Endothelial cell of umbilical vein (primary cell): ENCODE data around the gene CELSR2. TPM values are rescaled to one million over a fixed set of nuclear protein-coding genes. Genes with fewer than 3 reads are reported as not detected.

Experiments used
- BruUV-seq: library from RNA; stranded (reverse); fragments of 400-500 nt; replicated peaks from 2 replicates; lab custom pipeline; 2021; lab: Mats Ljungman, UMichigan
- CTCF ChIA-PET: fragments of 300-600, 350-600 bp; sonication (Branson Sonifier 250); formaldehyde crosslinking; loops from one replicate; lab custom pipeline; 2021; ENCODE audit warnings: antibody characterized with exemption, inconsistent platforms; lab: Charles Lee
- POLR2A ChIA-PET: fragments of 300-600, 350-600 bp; sonication (Branson Sonifier 250); formaldehyde crosslinking; loops from one replicate; lab custom pipeline; 2021; ENCODE audit warnings: antibody characterized with exemption, inconsistent platforms; lab: Charles Lee
- DNase-seq: peaks from one replicate; pipeline ENCODE4 v3.0.0-alpha.2; 2011; ENCODE audit warnings: low read depth, low spot score
- FAIRE-seq: peaks from 2 replicates; lab custom pipeline; 2011; peaks lifted over from hg19 to GRCh38; lab: Jason Lieb, UNC
- H2AFZ ChIP-seq: 2 replicates; pipeline ENCODE4 v1.6.0; 2012; ENCODE audit warnings: low read depth, low read length, control low read depth, inconsistent platforms
- H3K27ac ChIP-seq: 2 replicates; pipeline ENCODE4 v1.5.1; 2011; ENCODE audit warnings: low read depth, mild to moderate bottlenecking, control low read depth, low read length, moderate library complexity; ENCODE audit not compliant: insufficient read depth
- H3K27me3 ChIP-seq, 2 experiments: 2 replicates each; pipeline versions ENCODE4 v1.6.0 to v1.6.1; 2011; ENCODE audit warnings: low read length in 2 of 2, mixed read lengths in 1 of 2; ENCODE audit not compliant: control insufficient read depth in 2 of 2, insufficient read depth in 2 of 2
- H3K36me3 ChIP-seq, 2 experiments: 2 replicates in 1 of 2; 3 replicates in 1 of 2; pipeline ENCODE4 v1.5.1; 2011; ENCODE audit warnings: low read length in 2 of 2, mild to moderate bottlenecking in 1 of 2, moderate library complexity in 1 of 2; ENCODE audit not compliant: control insufficient read depth in 2 of 2, insufficient read depth in 2 of 2; ENCODE audit errors: extremely low read depth in 1 of 2
- H3K4me1 ChIP-seq: 3 replicates; pipeline ENCODE4 v1.5.1; 2011; ENCODE audit warnings: mild to moderate bottlenecking, low read length; ENCODE audit not compliant: control insufficient read depth, insufficient read depth; ENCODE audit errors: extremely low read depth
- H3K4me2 ChIP-seq: 2 replicates; pipeline ENCODE4 v1.6.1; 2011; ENCODE audit warnings: low read length, control low read depth, mixed read lengths; ENCODE audit not compliant: insufficient read depth
- H3K4me3 ChIP-seq, 3 experiments: fragments of 200-600 bp in 1 of 3; sonication (generic), shearing (Covaris generic) in 1 of 3; replicated peaks in 1 of 3; 2 replicates each; pipeline ENCODE4 v1.5.1; 2011 to 2016; ENCODE audit warnings: control low read depth in 3 of 3, low read length in 3 of 3, mild to moderate bottlenecking in 2 of 3, inconsistent platforms in 1 of 3, low read depth in 1 of 3, moderate library complexity in 1 of 3; ENCODE audit not compliant: insufficient read depth in 1 of 3
- H3K79me2 ChIP-seq: 2 replicates; pipeline ENCODE4 v1.6.0; 2012; ENCODE audit warnings: low read length, inconsistent platforms; ENCODE audit not compliant: control insufficient read depth, insufficient read depth
- H3K9ac ChIP-seq: replicated peaks from 2 replicates; pipeline ENCODE3; 2011; ENCODE audit warnings: low read length, control low read depth; ENCODE audit not compliant: insufficient read depth; ENCODE audit errors: extremely low read depth
- H3K9me1 ChIP-seq: replicated peaks from 3 replicates; pipeline ENCODE4 v1.6.0; 2011; ENCODE audit warnings: mild to moderate bottlenecking, low read length; ENCODE audit not compliant: control insufficient read depth, insufficient read depth; ENCODE audit errors: extremely low read depth
- H3K9me3 ChIP-seq: replicated peaks from 2 replicates; pipeline ENCODE4 v1.5.1; 2012; ENCODE audit warnings: low read length, inconsistent platforms; ENCODE audit not compliant: control insufficient read depth, insufficient read depth
- H4K20me1 ChIP-seq: replicated peaks from 2 replicates; pipeline ENCODE3; 2011; ENCODE audit warnings: mild to moderate bottlenecking, low read length; ENCODE audit not compliant: control insufficient read depth, insufficient read depth; ENCODE audit errors: extremely low read depth
- CTCF ChIP-seq, 2 donors: IDR thresholded peaks; 1 replicate in 1 of 2; 2 replicates in 1 of 2; pipeline ENCODE4 v1.5.1; 2011; ENCODE audit warnings: low read length in 2 of 2, mild to moderate bottlenecking in 2 of 2, moderate library complexity in 2 of 2, control low read depth in 1 of 2, inconsistent platforms in 1 of 2, low read depth in 1 of 2; ENCODE audit not compliant: insufficient read depth in 1 of 2; ENCODE audit errors: extremely low read depth in 1 of 2
- EZH2 ChIP-seq: IDR thresholded peaks from 2 replicates; pipeline ENCODE4 v1.6.1; 2012; ENCODE audit warnings: borderline replicate concordance, low read depth, mild to moderate bottlenecking, moderate library complexity, low read length, inconsistent platforms; ENCODE audit not compliant: severe bottlenecking
- FOS ChIP-seq: IDR thresholded peaks from 2 replicates; pipeline ENCODE4 v1.6.1; 2011; ENCODE audit warnings: mild to moderate bottlenecking, low read length, moderate library complexity, borderline replicate concordance; ENCODE audit not compliant: insufficient read depth
- GATA2 ChIP-seq: IDR thresholded peaks from 2 replicates; pipeline ENCODE4 v1.7.0; 2011; ENCODE audit warnings: low read depth, mild to moderate bottlenecking, moderate library complexity, mixed read lengths, low read length; ENCODE audit not compliant: insufficient read length, insufficient read depth
- JUN ChIP-seq: IDR thresholded peaks from 2 replicates; pipeline ENCODE4 v1.6.1; 2011; ENCODE audit warnings: borderline replicate concordance, low read depth; ENCODE audit not compliant: insufficient read length, insufficient read depth
- MAX ChIP-seq: IDR thresholded peaks from 2 replicates; pipeline ENCODE4 v1.6.1; 2011; ENCODE audit not compliant: insufficient read depth, insufficient read length
- MYC ChIP-seq: IDR thresholded peaks from one replicate; pipeline ENCODE4 v1.6.1; 2011; ENCODE audit warnings: mild to moderate bottlenecking, low read depth, low read length
- POLR2A ChIP-seq: IDR thresholded peaks from 2 replicates; pipeline ENCODE4 v1.6.1; 2012; ENCODE audit warnings: low read depth, mild to moderate bottlenecking, control low read depth, low read length
- POLR2AphosphoS5 ChIP-seq: IDR thresholded peaks from 2 replicates; pipeline ENCODE4 v1.6.1; 2012; ENCODE audit warnings: low read depth, mild to moderate bottlenecking, control low read depth, low read length, moderate library complexity; ENCODE audit not compliant: insufficient read depth
- dilution Hi-C: fragments of 300-500 bp; cut with MboI; formaldehyde crosslinking; loops from one replicate; pipeline ENCODE4 v1.15.0; 2019; ENCODE audit warnings: low sequenced_read_pairs; ENCODE audit not compliant: extremely low pct_ligation_motif_present
- intact Hi-C: fragments of 100-400 bp; cut with micrococcal nuclease; formaldehyde crosslinking; loops from one replicate; pipeline ENCODE4 v1.10.0; 2022
- polyA plus RNA-seq, 4 experiments: library from polyadenylated mRNA; depleted of rRNA in 3 of 4; stranded (reverse) in 3 of 4; unstranded in 1 of 4; fragments of >200 nt; gene quantifications; 2 replicates each; pipeline versions ENCODE4 v1.2.1 to v1.2.3, GENCODE V29; 2011 to 2012; ENCODE audit warnings: missing spikeins in 1 of 4
- total RNA-seq: library from RNA; stranded (reverse); gene quantifications from 2 replicates; pipeline ENCODE4 v1.2.3, GENCODE V29; 2021

The CELSR2 gene
- total and polyA plus RNA-seq, 2 donors (not counting 3 experiments of a cell fraction or from before 2014, with no cell fraction given), result 0.90 to 1.4 TPM

GRCh38 chr1:109207467-109208103, 41.8 kb upstream of the CELSR2 start:
- no peak overlapping the region for H3K4me2 ChIP-seq
- H3K9me3 ChIP-seq, result no peaks in the 10 kb centered on the region
- ChIA-PET POLR2A (no interaction called here), CTCF (interaction anchor here (1.0 to 1.2 kb wide), 3 partner anchors 8 to 36 kb away, joined by 3 to 6 read pairs (median 3); no protein-coding TSS in a partner anchor)
- DNase-seq, result no peak
- TF ChIP-seq CTCF (IDR thresholded peaks at IDR 0.05; ENCODE audit: extremely low read depth in 1 of 2, insufficient read depth in 1 of 2, low read depth in 1 of 2, low read length in 2 of 2) (no peak), MAX (no peak), MYC (no peak), POLR2A (no peak), GATA2 (no peak), JUN (no peak), POLR2AphosphoS5 (no peak), EZH2 (no peak), FOS (no peak)
- H3K4me1 ChIP-seq, result no peaks in the 10 kb centered on the region
- H3K9ac ChIP-seq, result no peak overlapping the region
- no peak overlapping the region for H3K4me3 ChIP-seq
- H3K9me1 ChIP-seq, result no peaks in the 10 kb centered on the region
- no peak for FAIRE-seq
- BruUV-seq, result no TSS peak
- no peaks in the 10 kb centered on the region for H3K79me2 ChIP-seq
- H3K36me3 ChIP-seq, result no peaks in the 10 kb centered on the region
- no peaks in the 10 kb centered on the region for H4K20me1 ChIP-seq
- intact Hi-C loops (no loop called here), dilution Hi-C loops (no loop called here)
- peaks cover 0 to 2% of the 10 kb centered on the region in 2 experiments for H3K27me3 ChIP-seq
- H3K27ac ChIP-seq, result no peak overlapping the region
- H2AFZ ChIP-seq, result no peak overlapping the region
